Measurements from ENCODE around the gene DSTN.

DNA sequence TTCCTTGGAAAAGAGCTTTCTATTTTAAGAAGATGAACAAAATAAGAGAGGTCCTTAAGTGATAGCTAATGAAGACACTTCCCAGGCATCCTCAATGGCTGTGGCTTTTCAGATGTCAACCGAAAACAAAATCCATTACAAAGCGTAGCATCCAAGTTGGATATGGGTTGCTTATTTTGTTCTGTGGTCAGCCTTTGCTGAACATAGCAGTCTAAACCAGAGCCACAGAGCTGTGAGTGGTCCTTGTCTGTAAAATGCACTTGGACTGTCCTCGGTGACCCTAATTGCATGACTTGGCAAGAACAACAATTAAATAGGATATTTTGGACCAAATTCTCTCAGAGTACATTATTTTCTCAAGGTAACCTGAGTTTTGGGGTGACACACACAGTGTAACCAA is 28.3 kb upstream of the DSTN start:
- TF ChIP-seq FOXM1 (IDR thresholded peaks at IDR 0.05; ENCODE audit: borderline replicate concordance) (no peak), NFRKB (IDR thresholded peaks at IDR 0.05) (no peak), ELF4 (IDR thresholded peaks at IDR 0.05) (no peak), ARNT (IDR thresholded peaks at IDR 0.05) (no peak), SP1 (IDR thresholded peaks at IDR 0.05) (no peak), TARDBP (IDR thresholded peaks at IDR 0.05) (no peak), FOXK2 (IDR thresholded peaks at IDR 0.05) (no peak)
